IMR-90 (cell line): Measurements from ENCODE around the gene COPZ2. TPM values are rescaled to one million over a fixed set of nuclear protein-coding genes. Genes with fewer than 3 reads are reported as not detected.
A peak's percentile ranks its signal among the peaks of the same experiment; 100 is the strongest.

Experiments used
- ATAC-seq: fragments of 200-7000 bp; cut with Tn5 transposase; 2 replicates; pipeline ENCODE4 v1.9.1; 2020; ENCODE audit warnings: low read depth, mild to moderate bottlenecking, moderate library complexity
- BruUV-seq: library from RNA; stranded (reverse); fragments of 400-500 nt; replicated peaks from 2 replicates; lab custom pipeline; 2021; lab: Mats Ljungman, UMichigan
- CTCF ChIA-PET: fragments of 300-600 bp; formaldehyde crosslinking; extraction: SDS; loops from one replicate; lab custom pipeline; 2021; ENCODE audit warnings: antibody characterized with exemption; lab: Yijun Ruan, JAX
- POLR2A ChIA-PET: fragments of 300-600 bp; sonication (Branson Sonifier 250); formaldehyde crosslinking; loops from one replicate; lab custom pipeline; 2022; ENCODE audit warnings: antibody characterized with exemption; ENCODE audit not compliant: unreplicated experiment; lab: Charles Lee
- DNase-seq: peaks from one replicate; pipeline ENCODE4 v3.0.0; 2013
- H2AFZ ChIP-seq: replicated peaks from 2 replicates; pipeline ENCODE3; 2013; ENCODE audit warnings: low read length, mild to moderate bottlenecking; ENCODE audit not compliant: poor library complexity
- H2AK5ac ChIP-seq: 2 replicates; pipeline ENCODE4 v1.6.1; 2013; ENCODE audit warnings: low read depth, low read length, inconsistent platforms
- H2AK9ac ChIP-seq: replicated peaks from 2 replicates; pipeline ENCODE3; 2013; ENCODE audit warnings: mild to moderate bottlenecking, low read depth, low read length, moderate library complexity; ENCODE audit not compliant: poor library complexity
- H2BK120ac ChIP-seq: 2 replicates; pipeline ENCODE4 v1.6.1; 2013; ENCODE audit warnings: low read depth, low read length, inconsistent platforms
- H2BK15ac ChIP-seq: 3 replicates; pipeline ENCODE4 v1.6.1; 2013; ENCODE audit warnings: low read depth, low read length, inconsistent platforms
- H2BK20ac ChIP-seq: 2 replicates; pipeline ENCODE4 v1.6.1; 2013; ENCODE audit warnings: low read depth, mild to moderate bottlenecking, inconsistent platforms, low read length, moderate library complexity
- H2BK5ac ChIP-seq: 2 replicates; pipeline ENCODE4 v1.6.1; 2013; ENCODE audit warnings: mild to moderate bottlenecking, low read depth, low read length, inconsistent platforms; ENCODE audit not compliant: poor library complexity, severe bottlenecking
- H3K14ac ChIP-seq: replicated peaks from 2 replicates; pipeline ENCODE4 v1.6.1; 2013; ENCODE audit warnings: low read depth, low read length, inconsistent platforms
- H3K18ac ChIP-seq: 2 replicates; pipeline ENCODE4 v1.6.1; 2013; ENCODE audit warnings: low read depth, low read length, control low read depth
- H3K23ac ChIP-seq: 2 replicates; pipeline ENCODE4 v1.6.1; 2013; ENCODE audit warnings: low read depth, low read length, inconsistent platforms
- H3K27ac ChIP-seq: 2 replicates; pipeline ENCODE4 v1.5.1; 2013; ENCODE audit warnings: mild to moderate bottlenecking, control low read depth, low read length; ENCODE audit not compliant: insufficient read depth
- H3K27me3 ChIP-seq: 2 replicates; pipeline ENCODE4 v1.6.1; 2013; ENCODE audit warnings: low read length; ENCODE audit not compliant: control insufficient read depth, insufficient read depth
- H3K36me3 ChIP-seq: 2 replicates; pipeline ENCODE4 v1.6.1; 2013; ENCODE audit warnings: low read length, mixed read lengths; ENCODE audit not compliant: control insufficient read depth, insufficient read depth
- H3K4ac ChIP-seq: 2 replicates; pipeline ENCODE4 v1.6.1; 2013; ENCODE audit warnings: low read depth, low read length, inconsistent platforms
- H3K4me1 ChIP-seq: 2 replicates; pipeline ENCODE4 v1.6.1; 2013; ENCODE audit warnings: low read length, mixed read lengths; ENCODE audit not compliant: control insufficient read depth, insufficient read depth
- H3K4me2 ChIP-seq: 2 replicates; pipeline ENCODE4 v1.6.1; 2013; ENCODE audit warnings: low read depth, mild to moderate bottlenecking, control low read depth, low read length, moderate library complexity
- H3K4me3 ChIP-seq: 2 replicates; pipeline ENCODE4 v1.5.1; 2013; ENCODE audit warnings: low read depth, mild to moderate bottlenecking, control low read depth, low read length, moderate library complexity; ENCODE audit not compliant: insufficient read depth
- H3K56ac ChIP-seq: 2 replicates; pipeline ENCODE4 v1.6.1; 2013; ENCODE audit warnings: low read length, inconsistent platforms; ENCODE audit not compliant: insufficient read depth; ENCODE audit errors: extremely low read depth
- H3K79me1 ChIP-seq, 2 experiments: 2 replicates each; pipeline ENCODE4 v1.6.1; 2013; ENCODE audit warnings: low read length in 2 of 2, inconsistent platforms in 1 of 2, low read depth in 1 of 2
- H3K9ac ChIP-seq: 2 replicates; pipeline ENCODE4 v1.6.1; 2013; ENCODE audit warnings: low read depth, low read length, control low read depth
- H3K9me1 ChIP-seq: 2 replicates; pipeline ENCODE4 v1.6.1; 2013; ENCODE audit warnings: low read length, inconsistent platforms; ENCODE audit not compliant: insufficient read depth
- H3K9me3 ChIP-seq: 2 replicates; pipeline ENCODE4 v1.6.1; 2013; ENCODE audit warnings: low read length; ENCODE audit not compliant: control insufficient read depth, insufficient read depth
- H4K20me1 ChIP-seq: 2 replicates; pipeline ENCODE4 v1.6.1; 2013; ENCODE audit warnings: low read length, inconsistent platforms; ENCODE audit not compliant: insufficient read depth
- H4K5ac ChIP-seq: 2 replicates; pipeline ENCODE4 v1.6.1; 2013; ENCODE audit warnings: mild to moderate bottlenecking, low read depth, low read length, control low read depth
- H4K8ac ChIP-seq, 2 experiments: 2 replicates each; pipeline ENCODE4 v1.6.1; 2013; ENCODE audit warnings: low read depth in 2 of 2, low read length in 2 of 2, control low read depth in 1 of 2, inconsistent platforms in 1 of 2
- H4K91ac ChIP-seq: 2 replicates; pipeline ENCODE4 v1.6.1; 2013; ENCODE audit warnings: low read depth, low read length, inconsistent platforms; ENCODE audit not compliant: insufficient read depth
- BHLHE40 ChIP-seq: fragments of 150-350 bp; IDR thresholded peaks from 2 replicates; pipeline ENCODE4 v1.6.1; 2016; ENCODE audit warnings: mild to moderate bottlenecking, low read depth, low read length
- CEBPB ChIP-seq: IDR thresholded peaks from 2 replicates; pipeline ENCODE4 v1.6.1; 2012; ENCODE audit warnings: low read depth, low read length, improper control_type of control experiment
- CHD1 ChIP-seq: IDR thresholded peaks from 2 replicates; pipeline ENCODE4 v1.6.1; 2012; ENCODE audit warnings: low read depth, low read length, improper control_type of control experiment
- FOS ChIP-seq: fragments of 150-350 bp; IDR thresholded peaks from 2 replicates; pipeline ENCODE4 v1.6.1; 2016; ENCODE audit warnings: low read depth, low read length
- MAFK ChIP-seq: IDR thresholded peaks from 2 replicates; pipeline ENCODE4 v1.6.1; 2012; ENCODE audit warnings: low read depth, low read length, improper control_type of control experiment
- MAZ ChIP-seq: IDR thresholded peaks from 2 replicates; pipeline ENCODE4 v1.6.1; 2012; ENCODE audit warnings: low read depth, mild to moderate bottlenecking, low read length, improper control_type of control experiment, moderate library complexity, borderline replicate concordance
- MXI1 ChIP-seq: IDR thresholded peaks from 2 replicates; pipeline ENCODE4 v1.6.1; 2012; ENCODE audit warnings: low read depth, mild to moderate bottlenecking, low read length, moderate library complexity, borderline replicate concordance
- NFE2L2 ChIP-seq: fragments of 150-350 bp; IDR thresholded peaks from 2 replicates; pipeline ENCODE4 v1.6.1; 2016; ENCODE audit warnings: low read depth, mild to moderate bottlenecking, low read length
- POLR2A ChIP-seq: IDR thresholded peaks from 2 replicates; pipeline ENCODE4 v1.6.1; 2012; ENCODE audit warnings: mild to moderate bottlenecking, low read depth, low read length
- RAD21 ChIP-seq: IDR thresholded peaks from 2 replicates; pipeline ENCODE4 v1.6.1; 2012; ENCODE audit warnings: low read length, improper control_type of control experiment
- RCOR1 ChIP-seq: IDR thresholded peaks from 2 replicates; pipeline ENCODE4 v1.6.1; 2012; ENCODE audit warnings: mild to moderate bottlenecking, low read length, improper control_type of control experiment; ENCODE audit not compliant: insufficient replicate concordance
- SMC3 ChIP-seq: fragments of 150-350 bp; IDR thresholded peaks from 2 replicates; pipeline ENCODE4 v1.6.1; 2016; ENCODE audit warnings: low read depth, mild to moderate bottlenecking, antibody characterized with exemption, low read length, moderate library complexity
- WGBS, 2 experiments: methylation state at CpG; one replicate each; pipeline versions ENCODE4 v1.1.5 to v1.1.7; 2013; ENCODE audit warnings: missing lambda C conversion rate in 2 of 2; ENCODE audit not compliant: insufficient read length in 1 of 2; ENCODE audit errors: extremely low coverage in 2 of 2; 5-methylcytosine and 5-hydroxymethylcytosine counted together
- dilution Hi-C: fragments of 300-500 bp; cut with HindIII; formaldehyde crosslinking; loops from one replicate; pipeline ENCODE4 v1.14.3; 2018; ENCODE audit warnings: low sequenced_read_pairs; ENCODE audit not compliant: unreplicated experiment
- in situ Hi-C: fragments of 300-500 bp; cut with MboI; formaldehyde crosslinking; loops from 3 replicates; pipeline ENCODE4 v1.14.3; 2019; ENCODE audit warnings: low sequenced_read_pairs, inconsistent platforms, mixed read lengths
- intact Hi-C: fragments of 100-400 bp; cut with micrococcal nuclease; formaldehyde crosslinking; loops from 2 replicates; pipeline ENCODE4 v1.10.0; 2022
- polyA plus RNA-seq, 3 experiments: library from polyadenylated mRNA; depleted of rRNA; stranded (reverse); fragments of >200 nt; gene quantifications; 2 replicates each; pipeline ENCODE4 v1.2.3, GENCODE V29; 2012; ENCODE audit warnings: low replicate concordance in 1 of 3
- total RNA-seq: library from RNA; depleted of rRNA; stranded (reverse); fragments of >200 nt; gene quantifications from 2 replicates; pipeline ENCODE4 v1.2.3, GENCODE V29; 2012
- TF ChIP-seq, protein P1 (sequence below): conservative IDR thresholded peaks from 2 replicates; pipeline ENCODE4 v1.5.1; 2012; ENCODE audit warnings: mild to moderate bottlenecking, low read depth, low read length, improper control_type of control experiment
- TF ChIP-seq, protein P2 (sequence below): fragments of 150-350 bp; IDR thresholded peaks from 2 replicates; pipeline ENCODE4 v1.6.1; 2017; ENCODE audit warnings: mild to moderate bottlenecking, antibody characterized with exemption, low read length, low read depth

COPZ2 gene
- total and polyA plus RNA-seq, 2 of the 4 experiments (the other 2 are of a cell fraction) = 41.0 to 86.1 TPM

DNA sequence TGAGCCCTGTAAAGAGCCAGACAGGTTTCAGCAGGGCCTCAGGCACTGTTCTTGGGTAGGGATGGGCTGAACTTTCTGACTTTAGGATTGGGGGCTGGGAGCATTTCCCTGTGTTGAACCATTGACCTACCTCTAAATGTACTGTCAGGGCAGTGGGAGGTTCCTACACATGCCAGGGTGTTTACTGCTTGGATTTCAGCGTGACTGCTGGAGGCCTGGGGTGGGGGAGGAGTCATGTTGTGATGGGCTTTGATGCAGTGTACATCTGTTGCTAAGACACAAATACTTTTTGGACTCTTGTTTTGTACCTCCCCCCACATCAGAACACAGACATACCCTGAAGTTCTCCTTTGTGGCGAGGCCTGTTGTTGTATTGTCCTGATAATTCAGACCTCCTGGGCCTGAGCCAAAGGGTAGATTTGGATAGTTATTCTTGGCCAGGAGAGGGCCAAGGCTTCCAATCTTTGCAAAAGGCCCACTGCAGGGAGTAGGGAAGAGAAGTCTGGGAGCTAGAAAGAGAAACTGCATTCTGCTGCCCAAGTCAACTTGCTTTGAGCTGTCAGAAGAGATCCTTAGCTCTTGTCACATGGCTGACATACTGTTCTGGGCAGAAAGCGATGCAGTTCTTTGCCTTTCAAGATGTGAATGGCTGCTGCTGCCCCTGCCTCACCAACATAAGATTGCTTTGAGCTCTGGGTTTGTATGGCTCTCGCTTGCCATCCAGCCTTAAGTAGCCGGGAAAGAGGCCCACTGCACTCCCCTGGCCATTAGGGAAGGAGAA is 14.3 kb upstream of the COPZ2 start:
- no CpG with 5 or more reads among the region's 5 CpGs for WGBS, 2 experiments
- no peak overlapping the region; the same call in 1 of the 2 replicates for H3K18ac ChIP-seq
- H4K8ac ChIP-seq = no peak overlapping the region
- peak overlapping the region; percentile 28 for H3K4ac ChIP-seq
- peaks cover 44% of the 10 kb centered on the region for H3K36me3 ChIP-seq
- peaks cover 50% of the 10 kb centered on the region for H3K4me1 ChIP-seq
- H3K4me3 ChIP-seq = no peak overlapping the region
- CTCF ChIA-PET = interaction anchor here (1.5 kb wide), 1 partner anchor 17 kb away, joined by 5 read pairs; no protein-coding TSS in a partner anchor
- peaks cover 41 to 89% of the 10 kb centered on the region in 2 experiments for H3K79me1 ChIP-seq
- peak overlapping the region; percentile 36; the same call in 1 of the 2 replicates for H2AK5ac ChIP-seq
- no peak overlapping the region for H4K5ac ChIP-seq
- no TSS peak for BruUV-seq
- H3K27me3 ChIP-seq = no peaks in the 10 kb centered on the region
- peak overlapping the region; percentile 75; the same call in 1 of the 2 replicates for H3K14ac ChIP-seq
- in situ Hi-C loops (no loop called here), dilution Hi-C loops (no loop called here), intact Hi-C loops (loop anchor here (2.0 kb wide), 1 partner anchor 15 kb away; the partner anchor contains the start of gene COPZ2)
- no peak for ATAC-seq
- peaks cover 48% of the 10 kb centered on the region for H3K9me1 ChIP-seq
- H2AFZ ChIP-seq = no peak overlapping the region
- H2BK120ac ChIP-seq = no peak overlapping the region
- no peak overlapping the region for H2BK15ac ChIP-seq
- no peak overlapping the region for H4K91ac ChIP-seq
- no peak overlapping the region for H3K56ac ChIP-seq
- 0 out of 2 replicates have a peak overlapping the region, but pooled peaks have one; percentile 9 for H3K9ac ChIP-seq
- no peak overlapping the region for H2BK20ac ChIP-seq
- H3K27ac ChIP-seq = peak overlapping the region; percentile 57; the same call in 1 of the 2 replicates
- no peak overlapping the region for H2BK5ac ChIP-seq
- H4K20me1 ChIP-seq = peaks cover 55% of the 10 kb centered on the region
- DNase-seq = peak; percentile 68
- H3K9me3 ChIP-seq = no peaks in the 10 kb centered on the region
- H2AK9ac ChIP-seq = peak overlapping the region; percentile 89
- 0 out of 2 replicates have a peak overlapping the region, but pooled peaks have one; percentile 35 for H3K23ac ChIP-seq
- POLR2A ChIA-PET = no interaction called here
- H3K4me2 ChIP-seq = peak overlapping the region; percentile 68
- no peak for TF ChIP-seq MAZ
- TF ChIP-seq, protein P1, sequence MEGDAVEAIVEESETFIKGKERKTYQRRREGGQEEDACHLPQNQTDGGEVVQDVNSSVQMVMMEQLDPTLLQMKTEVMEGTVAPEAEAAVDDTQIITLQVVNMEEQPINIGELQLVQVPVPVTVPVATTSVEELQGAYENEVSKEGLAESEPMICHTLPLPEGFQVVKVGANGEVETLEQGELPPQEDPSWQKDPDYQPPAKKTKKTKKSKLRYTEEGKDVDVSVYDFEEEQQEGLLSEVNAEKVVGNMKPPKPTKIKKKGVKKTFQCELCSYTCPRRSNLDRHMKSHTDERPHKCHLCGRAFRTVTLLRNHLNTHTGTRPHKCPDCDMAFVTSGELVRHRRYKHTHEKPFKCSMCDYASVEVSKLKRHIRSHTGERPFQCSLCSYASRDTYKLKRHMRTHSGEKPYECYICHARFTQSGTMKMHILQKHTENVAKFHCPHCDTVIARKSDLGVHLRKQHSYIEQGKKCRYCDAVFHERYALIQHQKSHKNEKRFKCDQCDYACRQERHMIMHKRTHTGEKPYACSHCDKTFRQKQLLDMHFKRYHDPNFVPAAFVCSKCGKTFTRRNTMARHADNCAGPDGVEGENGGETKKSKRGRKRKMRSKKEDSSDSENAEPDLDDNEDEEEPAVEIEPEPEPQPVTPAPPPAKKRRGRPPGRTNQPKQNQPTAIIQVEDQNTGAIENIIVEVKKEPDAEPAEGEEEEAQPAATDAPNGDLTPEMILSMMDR = 0 out of 2 replicates have a peak, but pooled peaks have one; percentile 12
- peak; percentile 40; the same call in 1 of the 2 replicates for TF ChIP-seq BHLHE40
- TF ChIP-seq NFE2L2 = no peak
- TF ChIP-seq RAD21 = no peak
- no peak for TF ChIP-seq SMC3
- TF ChIP-seq MXI1 = peak; percentile 91
- no peak for TF ChIP-seq MAFK
- TF ChIP-seq POLR2A = no peak
- no peak for TF ChIP-seq RCOR1
- no peak for TF ChIP-seq CEBPB
- TF ChIP-seq, protein P2, sequence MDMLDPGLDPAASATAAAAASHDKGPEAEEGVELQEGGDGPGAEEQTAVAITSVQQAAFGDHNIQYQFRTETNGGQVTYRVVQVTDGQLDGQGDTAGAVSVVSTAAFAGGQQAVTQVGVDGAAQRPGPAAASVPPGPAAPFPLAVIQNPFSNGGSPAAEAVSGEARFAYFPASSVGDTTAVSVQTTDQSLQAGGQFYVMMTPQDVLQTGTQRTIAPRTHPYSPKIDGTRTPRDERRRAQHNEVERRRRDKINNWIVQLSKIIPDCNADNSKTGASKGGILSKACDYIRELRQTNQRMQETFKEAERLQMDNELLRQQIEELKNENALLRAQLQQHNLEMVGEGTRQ = no peak
- no peak for TF ChIP-seq CHD1
- no peak for TF ChIP-seq FOS
